ENCODE data around the gene LMX1B.
"Not testable (repeated sequence)": the region's sequence is repeated elsewhere in the genome, so short reads cannot be mapped to it uniquely, and the experiment has no call there.

Gene LMX1B

GRCh38 chr9:126647585-126648411 lies 34.1 kb downstream of the LMX1B start:
- Histone ChIP-seq H3K27me3 (ENCODE audit: control insufficient read depth in 1 of 2, insufficient read depth in 2 of 2, low read length in 2 of 2) (peaks cover 52 to 63% of the 10 kb centered on the region in 2 donors), H3K36me3 (ENCODE audit: control insufficient read depth in 2 of 2, insufficient read depth in 2 of 2, low read length in 2 of 2) (no peaks in the 10 kb centered on the region), H3K27ac (ENCODE audit: low read length) (no peak overlapping the region), H3K4me1 (ENCODE audit: control insufficient read depth, insufficient read depth, low read length) (no peaks in the 10 kb centered on the region), H3K9me3 (ENCODE audit: control insufficient read depth in 2 of 2, low read length in 2 of 2) (no peaks in the 10 kb centered on the region), H3K4me3 (ENCODE audit: low read length in 2 of 2) (no peak overlapping the region), H3K9ac (ENCODE audit: low read length in 2 of 2) (no peak overlapping the region)

GRCh38 chr9:126649477-126649876 lies 35.7 kb downstream of the LMX1B start:
- peaks cover 45 to 64% of the 10 kb centered on the region in 2 donors for H3K27me3 ChIP-seq (ENCODE audit: control insufficient read depth in 1 of 2, insufficient read depth in 2 of 2, low read length in 2 of 2)
- no peaks in the 10 kb centered on the region for H3K4me1 ChIP-seq (ENCODE audit: control insufficient read depth, insufficient read depth, low read length)
- no peaks in the 10 kb centered on the region for H3K36me3 ChIP-seq (ENCODE audit: control insufficient read depth in 2 of 2, insufficient read depth in 2 of 2, low read length in 2 of 2)
- no peaks in the 10 kb centered on the region for H3K9me3 ChIP-seq (ENCODE audit: control insufficient read depth in 2 of 2, low read length in 2 of 2)
- H3K9ac ChIP-seq (ENCODE audit: low read length in 2 of 2): no peak overlapping the region
- H3K4me3 ChIP-seq (ENCODE audit: low read length in 2 of 2): no peak overlapping the region
- no peak overlapping the region for H3K27ac ChIP-seq (ENCODE audit: low read length)

GRCh38 chr9:126650404-126651341 lies 36.9 kb downstream of the LMX1B start:
- Histone ChIP-seq H3K9ac (ENCODE audit: low read length in 2 of 2) (no peak overlapping the region), H3K4me1 (ENCODE audit: control insufficient read depth, insufficient read depth, low read length) (no peaks in the 10 kb centered on the region), H3K4me3 (ENCODE audit: low read length in 2 of 2) (no peak overlapping the region), H3K36me3 (ENCODE audit: control insufficient read depth in 2 of 2, insufficient read depth in 2 of 2, low read length in 2 of 2) (no peaks in the 10 kb centered on the region), H3K27ac (ENCODE audit: low read length) (no peak overlapping the region), H3K27me3 (ENCODE audit: control insufficient read depth in 1 of 2, insufficient read depth in 2 of 2, low read length in 2 of 2) (peaks cover 38 to 61% of the 10 kb centered on the region in 2 donors), H3K9me3 (ENCODE audit: control insufficient read depth in 2 of 2, low read length in 2 of 2) (no peaks in the 10 kb centered on the region)

GRCh38 chr9:126652140-126652582 lies 38.4 kb downstream of the LMX1B start:
- Histone ChIP-seq H3K9me3 (ENCODE audit: control insufficient read depth in 2 of 2, low read length in 2 of 2) (no peaks in the 10 kb centered on the region), H3K4me3 (ENCODE audit: low read length in 2 of 2) (no peak overlapping the region), H3K9ac (ENCODE audit: low read length in 2 of 2) (no peak overlapping the region), H3K4me1 (ENCODE audit: control insufficient read depth, insufficient read depth, low read length) (no peaks in the 10 kb centered on the region), H3K27me3 (ENCODE audit: control insufficient read depth in 1 of 2, insufficient read depth in 2 of 2, low read length in 2 of 2) (peaks cover 29 to 54% of the 10 kb centered on the region in 2 donors), H3K27ac (ENCODE audit: low read length) (no peak overlapping the region), H3K36me3 (ENCODE audit: control insufficient read depth in 2 of 2, insufficient read depth in 2 of 2, low read length in 2 of 2) (no peaks in the 10 kb centered on the region)

- H3K4me3 ChIP-seq (ENCODE audit: low read length in 2 of 2): no peak overlapping the region
- no peaks in the 10 kb centered on the region for H3K9me3 ChIP-seq (ENCODE audit: control insufficient read depth in 2 of 2, low read length in 2 of 2)
- H3K27me3 ChIP-seq (ENCODE audit: control insufficient read depth in 1 of 2, insufficient read depth in 2 of 2, low read length in 2 of 2): peaks cover 31 to 52% of the 10 kb centered on the region in 2 donors
- no peak overlapping the region for H3K27ac ChIP-seq (ENCODE audit: low read length)
- H3K9ac ChIP-seq (ENCODE audit: low read length in 2 of 2): no peak overlapping the region
- H3K36me3 ChIP-seq (ENCODE audit: control insufficient read depth in 2 of 2, insufficient read depth in 2 of 2, low read length in 2 of 2): no peaks in the 10 kb centered on the region
- no peaks in the 10 kb centered on the region for H3K4me1 ChIP-seq (ENCODE audit: control insufficient read depth, insufficient read depth, low read length)
Observed at GRCh38 chr9:126654124-126654523, 40.4 kb downstream of the LMX1B start.

GRCh38 chr9:126656214-126656613 lies 42.5 kb downstream of the LMX1B start:
- H3K9ac ChIP-seq (ENCODE audit: low read length in 2 of 2); H3K36me3 ChIP-seq (ENCODE audit: control insufficient read depth in 2 of 2, insufficient read depth in 2 of 2, low read length in 2 of 2); H3K4me3 ChIP-seq (ENCODE audit: low read length in 2 of 2); H3K9me3 ChIP-seq (ENCODE audit: control insufficient read depth in 2 of 2, low read length in 2 of 2); H3K4me1 ChIP-seq (ENCODE audit: control insufficient read depth, insufficient read depth, low read length); H3K27ac ChIP-seq (ENCODE audit: low read length): not testable (repeated sequence)
- H3K27me3 ChIP-seq (ENCODE audit: control insufficient read depth in 1 of 2, insufficient read depth in 2 of 2, low read length in 2 of 2): peaks cover 30 to 45% of the 10 kb centered on the region in 2 donors

- H3K4me1 ChIP-seq (ENCODE audit: control insufficient read depth, insufficient read depth, low read length): peaks cover 3% of the 10 kb centered on the region
- H3K27ac ChIP-seq (ENCODE audit: low read length): no peak overlapping the region
- H3K27me3 ChIP-seq (ENCODE audit: control insufficient read depth in 1 of 2, insufficient read depth in 2 of 2, low read length in 2 of 2): peaks cover 27 to 30% of the 10 kb centered on the region in 2 donors
- H3K9me3 ChIP-seq (ENCODE audit: control insufficient read depth in 2 of 2, low read length in 2 of 2): no peaks in the 10 kb centered on the region
- H3K4me3 ChIP-seq (ENCODE audit: low read length in 2 of 2): no peak overlapping the region
- no peaks in the 10 kb centered on the region for H3K36me3 ChIP-seq (ENCODE audit: control insufficient read depth in 2 of 2, insufficient read depth in 2 of 2, low read length in 2 of 2)
- no peak overlapping the region for H3K9ac ChIP-seq (ENCODE audit: low read length in 2 of 2)
Observed at GRCh38 chr9:126658201-126658825, 44.6 kb downstream of the LMX1B start.

GRCh38 chr9:126658956-126659555 lies 45.3 kb downstream of the LMX1B start:
- H3K36me3 ChIP-seq (ENCODE audit: control insufficient read depth in 2 of 2, insufficient read depth in 2 of 2, low read length in 2 of 2): no peaks in the 10 kb centered on the region
- no peaks in the 10 kb centered on the region for H3K9me3 ChIP-seq (ENCODE audit: control insufficient read depth in 2 of 2, low read length in 2 of 2)
- H3K27ac ChIP-seq (ENCODE audit: low read length): no peak overlapping the region
- H3K4me3 ChIP-seq (ENCODE audit: low read length in 2 of 2): no peak overlapping the region
- H3K9ac ChIP-seq (ENCODE audit: low read length in 2 of 2): no peak overlapping the region
- peaks cover 29 to 32% of the 10 kb centered on the region in 2 donors for H3K27me3 ChIP-seq (ENCODE audit: control insufficient read depth in 1 of 2, insufficient read depth in 2 of 2, low read length in 2 of 2)
- peaks cover 10% of the 10 kb centered on the region for H3K4me1 ChIP-seq (ENCODE audit: control insufficient read depth, insufficient read depth, low read length)

GRCh38 chr9:126661122-126661520 lies 47.4 kb downstream of the LMX1B start:
- Histone ChIP-seq H3K27ac (ENCODE audit: low read length) (no peak overlapping the region), H3K36me3 (ENCODE audit: control insufficient read depth in 2 of 2, insufficient read depth in 2 of 2, low read length in 2 of 2) (no peaks in the 10 kb centered on the region), H3K9ac (ENCODE audit: low read length in 2 of 2) (no peak overlapping the region), H3K9me3 (ENCODE audit: control insufficient read depth in 2 of 2, low read length in 2 of 2) (no peaks in the 10 kb centered on the region), H3K27me3 (ENCODE audit: control insufficient read depth in 1 of 2, insufficient read depth in 2 of 2, low read length in 2 of 2) (peaks cover 29 to 35% of the 10 kb centered on the region in 2 donors), H3K4me3 (ENCODE audit: low read length in 2 of 2) (no peak overlapping the region), H3K4me1 (ENCODE audit: control insufficient read depth, insufficient read depth, low read length) (peaks cover 17% of the 10 kb centered on the region)
